ENCODE measurements around the gene PCSK6. TPM values are rescaled to one million over a fixed set of nuclear protein-coding genes. Genes with fewer than 3 reads are reported as not detected.
"Not testable (repeated sequence)": the region's sequence is repeated elsewhere in the genome, so short reads cannot be mapped to it uniquely, and the experiment has no call there.

The PCSK6 gene
- total RNA-seq, 2 donors from 2014 or later, result 29.9 to 39.5 TPM

GRCh38 chr15:101407966-101408775 lies 81.3 kb downstream of the PCSK6 start:
- TF ChIP-seq CTCF (IDR thresholded peaks at IDR 0.05), result no peak

GRCh38 chr15:101407439-101407838 lies 82.1 kb downstream of the PCSK6 start:
- H3K4me1 ChIP-seq, result no peaks in the 10 kb centered on the region
- intact Hi-C loops (cut with DNase I), result no loop called here
- H3K36me3 ChIP-seq, result no peaks in the 10 kb centered on the region
- no peak overlapping the region for H3K4me3 ChIP-seq
- no peaks in the 10 kb centered on the region for H3K9me3 ChIP-seq
- no peak for TF ChIP-seq CTCF (IDR thresholded peaks at IDR 0.05)
- DNase-seq, result no peak
- no peak overlapping the region for H3K27ac ChIP-seq
- no peak overlapping the region for H3K9ac ChIP-seq (ENCODE audit: low read depth in 2 of 2, low read length in 2 of 2)
- H3K27me3 ChIP-seq, result no peaks in the 10 kb centered on the region

More at GRCh38 chr15:101407966-101408775, 81.3 kb downstream of the PCSK6 start:
- Histone ChIP-seq H3K4me1 (no peaks in the 10 kb centered on the region), H3K9me3 (no peaks in the 10 kb centered on the region), H3K27ac (no peak overlapping the region), H3K4me3 (no peak overlapping the region), H3K27me3 (no peaks in the 10 kb centered on the region), H3K9ac (ENCODE audit: low read depth in 2 of 2, low read length in 2 of 2) (no peak overlapping the region), H3K36me3 (no peaks in the 10 kb centered on the region)
- no peak for DNase-seq
- intact Hi-C loops (cut with DNase I), result no loop called here

GRCh38 chr15:101406526-101407195 lies 82.8 kb downstream of the PCSK6 start:
- no peak for TF ChIP-seq CTCF (IDR thresholded peaks at IDR 0.05)
- intact Hi-C loops (cut with DNase I), result no loop called here
- H3K27me3 ChIP-seq, result no peaks in the 10 kb centered on the region
- no peak overlapping the region for H3K9ac ChIP-seq (ENCODE audit: low read depth in 2 of 2, low read length in 2 of 2)
- DNase-seq, result no peak
- H3K4me3 ChIP-seq, result no peak overlapping the region
- no peak overlapping the region for H3K27ac ChIP-seq
- no peaks in the 10 kb centered on the region for H3K4me1 ChIP-seq
- H3K9me3 ChIP-seq, result no peaks in the 10 kb centered on the region
- H3K36me3 ChIP-seq, result no peaks in the 10 kb centered on the region

GRCh38 chr15:101406036-101406435 lies 83.5 kb downstream of the PCSK6 start:
- no peak overlapping the region for H3K27ac ChIP-seq
- H3K27me3 ChIP-seq, result no peaks in the 10 kb centered on the region
- no peak overlapping the region for H3K4me3 ChIP-seq
- no peak for TF ChIP-seq CTCF (IDR thresholded peaks at IDR 0.05)
- DNase-seq, result no peak
- intact Hi-C loops (cut with DNase I), result no loop called here
- no peaks in the 10 kb centered on the region for H3K4me1 ChIP-seq
- no peaks in the 10 kb centered on the region for H3K36me3 ChIP-seq
- no peak overlapping the region for H3K9ac ChIP-seq (ENCODE audit: low read depth in 2 of 2, low read length in 2 of 2)
- no peaks in the 10 kb centered on the region for H3K9me3 ChIP-seq

GRCh38 chr15:101404245-101404644 lies 85.3 kb downstream of the PCSK6 start:
- Histone ChIP-seq H3K4me1 (no peaks in the 10 kb centered on the region), H3K9ac (ENCODE audit: low read depth in 2 of 2, low read length in 2 of 2) (no peak overlapping the region), H3K36me3 (no peaks in the 10 kb centered on the region), H3K27ac (no peak overlapping the region), H3K27me3 (no peaks in the 10 kb centered on the region), H3K4me3 (no peak overlapping the region), H3K9me3 (no peaks in the 10 kb centered on the region)
- DNase-seq, result no peak
- intact Hi-C loops (cut with DNase I), result no loop called here
- no peak for TF ChIP-seq CTCF (IDR thresholded peaks at IDR 0.05)

- H3K36me3 ChIP-seq; H3K9ac ChIP-seq (ENCODE audit: low read depth in 2 of 2, low read length in 2 of 2); H3K27ac ChIP-seq; H3K9me3 ChIP-seq; H3K4me3 ChIP-seq; H3K4me1 ChIP-seq; intact Hi-C loops (cut with DNase I); H3K27me3 ChIP-seq; DNase-seq: not testable (repeated sequence)
Measured at GRCh38 chr15:101402883-101403282, 86.6 kb downstream of the PCSK6 start.
